ENCODE results near the gene FAM131B.
"Not testable (repeated sequence)": the region's sequence is repeated elsewhere in the genome, so short reads cannot be mapped to it uniquely, and the experiment has no call there.

FAM131B gene

GRCh38 chr7:143394777-143395176 is 32.3 kb upstream of the FAM131B start:
- DNase-seq (ENCODE audit: low spot score), result no peak
- ChIA-PET CTCF (no interaction called here), POLR2A (ENCODE audit: low non-redundant PET) (no interaction called here)
- TF ChIP-seq CTCF (conservative IDR thresholded peaks at IDR 0.05; ENCODE audit: low read depth), result no peak
- H3K27ac ChIP-seq, result no peak overlapping the region; the same call in 1 of the 2 replicates

DNA sequence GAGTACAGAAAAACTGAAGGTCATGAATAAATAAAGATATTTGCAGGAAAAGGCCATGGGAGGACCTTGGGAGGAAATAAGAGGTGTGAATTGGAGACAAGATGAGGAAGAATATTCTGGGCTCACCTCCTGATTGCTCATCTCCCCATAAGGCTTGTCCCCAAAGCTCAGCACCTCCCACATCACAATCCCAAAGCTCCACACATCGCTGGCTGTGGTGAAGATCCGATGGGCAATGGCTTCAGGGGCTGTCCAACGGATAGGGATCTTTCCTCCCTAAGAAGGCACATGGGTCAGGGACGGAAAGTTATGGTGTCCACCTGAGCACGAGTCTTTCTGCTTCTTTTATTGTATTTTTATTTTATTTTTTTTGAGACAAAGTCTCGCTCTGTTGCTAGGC is 31.6 kb upstream of the FAM131B start:
- no peak overlapping the region; the same call in 1 of the 2 replicates for H3K27ac ChIP-seq

DNA sequence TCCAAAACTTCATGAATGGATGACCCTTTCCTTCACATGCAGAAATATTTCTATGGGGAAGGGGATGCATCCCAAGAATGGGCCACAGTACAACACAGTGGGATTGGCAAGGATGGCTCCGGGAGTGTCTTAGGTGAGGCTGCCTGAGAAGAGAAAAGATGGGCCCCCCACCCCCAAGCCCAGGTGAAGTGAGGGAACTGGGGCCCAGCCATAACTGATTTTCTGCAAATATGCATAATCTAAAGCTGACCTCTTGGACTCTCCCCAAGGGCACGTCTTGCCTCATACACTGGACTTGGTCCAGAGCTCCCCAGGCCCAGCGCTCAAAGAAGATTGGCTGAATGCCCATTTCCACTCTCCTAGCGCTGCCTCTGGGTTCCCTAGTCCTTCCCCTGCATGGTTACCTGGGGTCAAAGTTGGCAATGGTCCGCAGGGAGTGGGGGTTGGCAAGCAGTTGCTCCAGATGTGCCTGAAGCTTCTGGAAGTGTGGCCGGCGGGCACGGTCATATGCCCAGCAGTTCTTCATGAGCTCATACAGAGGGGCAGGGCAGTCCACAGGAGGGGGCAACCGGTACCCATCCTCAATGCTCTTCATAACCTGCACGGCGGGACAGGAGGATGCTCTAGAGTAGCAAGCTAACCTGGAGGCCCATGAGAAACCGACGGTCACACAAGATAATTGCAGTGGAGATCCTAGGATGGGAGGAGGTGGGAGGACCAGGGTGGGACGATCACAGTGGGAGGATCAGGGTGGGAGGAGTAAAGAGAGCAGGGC is 30.9 kb upstream of the FAM131B start:
- ChIA-PET POLR2A (ENCODE audit: low non-redundant PET) (no interaction called here), CTCF (no interaction called here)
- no peak for DNase-seq (ENCODE audit: low spot score)
- no peak for TF ChIP-seq CTCF (conservative IDR thresholded peaks at IDR 0.05; ENCODE audit: low read depth)
- H3K27ac ChIP-seq, result peak overlapping the region; percentile 78

More for the DNA sequence above, 31.6 kb upstream of the FAM131B start:
- no peak for TF ChIP-seq CTCF (conservative IDR thresholded peaks at IDR 0.05; ENCODE audit: low read depth)
- CTCF ChIA-PET, result no interaction called here
- no peak for DNase-seq (ENCODE audit: low spot score)
- POLR2A ChIA-PET (ENCODE audit: low non-redundant PET), result no interaction called here

DNA sequence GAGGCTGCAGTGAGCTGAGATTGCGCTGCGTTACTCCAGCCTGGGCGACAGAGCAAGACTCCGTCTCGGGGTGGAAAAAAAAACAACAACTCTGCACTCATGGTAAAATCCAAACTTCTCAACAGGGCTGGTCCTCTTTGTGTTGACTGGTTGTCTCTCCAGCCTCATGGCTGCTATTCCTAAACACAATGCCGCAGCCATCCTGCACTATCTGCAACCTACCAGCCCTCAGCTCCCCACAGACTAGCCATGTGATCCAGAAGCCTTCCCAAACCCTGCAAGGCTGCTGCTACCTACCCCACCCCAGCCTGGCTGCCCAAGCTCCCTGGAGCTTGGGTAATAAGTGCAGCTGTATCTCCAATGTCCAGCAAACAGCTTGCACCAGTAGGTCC is 30.4 kb upstream of the FAM131B start:
- CTCF ChIA-PET, result no interaction called here
- no peak for TF ChIP-seq CTCF (conservative IDR thresholded peaks at IDR 0.05; ENCODE audit: low read depth)
- DNase-seq (ENCODE audit: low spot score), result no peak
- POLR2A ChIA-PET (ENCODE audit: low non-redundant PET), result no interaction called here
- peak overlapping the region; percentile 78 for H3K27ac ChIP-seq

DNA sequence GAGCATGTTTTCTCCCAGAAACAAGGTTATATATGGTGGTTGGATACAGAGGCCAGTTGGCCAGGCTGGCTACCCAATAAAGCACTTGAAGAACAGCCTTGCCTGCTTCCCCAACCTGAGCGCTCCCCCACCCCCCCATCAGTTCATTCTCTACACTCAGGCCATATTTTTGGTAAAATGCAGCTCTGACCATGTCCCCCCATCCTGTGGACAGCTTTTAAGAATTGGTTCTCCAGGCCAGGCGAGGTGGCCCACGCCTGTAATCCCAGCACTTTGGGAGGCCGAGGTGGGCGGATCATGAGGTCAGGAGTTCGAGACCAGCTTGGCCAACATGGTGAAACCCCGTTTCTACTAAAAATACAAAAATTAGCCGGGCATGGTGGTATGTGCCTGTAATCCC is 29.9 kb upstream of the FAM131B start:
- CTCF ChIA-PET, result interaction anchor here (0.5 kb wide), 1 partner anchor 11 kb away, joined by 4 read pairs; no protein-coding TSS in a partner anchor
- POLR2A ChIA-PET (ENCODE audit: low non-redundant PET), result not testable (repeated sequence)

DNA sequence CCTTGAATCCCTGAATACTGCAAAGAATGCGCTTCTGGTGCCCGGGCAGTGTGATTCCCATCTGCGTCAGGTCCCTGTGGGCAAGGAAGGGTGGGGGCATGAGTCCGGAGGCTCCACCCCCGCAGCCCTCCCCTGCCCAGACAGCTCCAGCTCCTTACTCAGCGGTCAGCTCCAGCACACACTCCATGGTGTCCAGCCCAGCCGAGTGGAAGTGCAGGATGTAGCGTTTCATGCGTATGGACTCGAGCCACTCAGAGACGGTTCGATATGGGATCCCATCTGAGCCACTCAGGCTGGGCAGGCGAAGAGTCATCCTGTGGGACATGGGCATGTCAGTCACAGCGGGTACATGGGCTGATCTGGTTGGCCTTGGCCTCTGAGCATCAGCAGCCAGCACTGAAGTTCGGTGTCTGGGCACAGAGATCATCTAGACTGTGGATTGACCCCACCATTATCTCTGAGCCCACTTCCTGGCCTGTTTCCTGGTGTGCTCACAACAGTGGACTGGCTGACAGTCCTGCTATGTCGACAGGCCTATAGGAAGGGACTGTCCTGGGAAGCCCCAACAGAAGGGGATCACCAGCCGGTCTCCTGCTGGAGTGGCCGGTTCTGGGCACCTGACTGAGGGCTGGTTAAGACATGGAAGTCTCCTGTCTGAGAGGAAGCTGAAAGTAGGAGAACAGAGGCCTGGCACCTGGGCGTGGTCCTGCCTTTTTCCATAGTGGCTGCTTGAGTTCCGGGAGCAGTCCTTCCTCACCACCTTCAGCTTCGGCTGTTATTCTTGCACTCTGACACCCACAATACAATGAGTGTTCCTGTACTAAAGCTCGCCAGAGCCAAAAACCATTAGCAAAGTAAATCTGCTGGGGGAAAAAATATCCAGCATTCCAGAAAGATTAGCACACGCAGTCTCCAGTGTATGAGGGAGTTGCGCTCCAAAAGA is 29.2 kb upstream of the FAM131B start:
- ChIA-PET POLR2A (ENCODE audit: low non-redundant PET) (no interaction called here), CTCF (interaction anchor here (0.5 kb wide), 1 partner anchor 10 kb away, joined by 4 read pairs; no protein-coding TSS in a partner anchor)
- H3K27ac ChIP-seq, result peak overlapping the region; percentile 78
- no peak for DNase-seq (ENCODE audit: low spot score)
- no peak for TF ChIP-seq CTCF (conservative IDR thresholded peaks at IDR 0.05; ENCODE audit: low read depth)

More for the DNA sequence above, 29.9 kb upstream of the FAM131B start:
- H3K27ac ChIP-seq, result peak overlapping the region; percentile 78
- not testable (repeated sequence) for DNase-seq (ENCODE audit: low spot score)
